Measurements from ENCODE around the gene LILRB2.
"Not testable (repeated sequence)": the region's sequence is repeated elsewhere in the genome, so short reads cannot be mapped to it uniquely, and the experiment has no call there.

The LILRB2 gene

GRCh38 chr19:54302257-54302656, 21.3 kb upstream of the LILRB2 start:
- no peak for DNase-seq

DNA sequence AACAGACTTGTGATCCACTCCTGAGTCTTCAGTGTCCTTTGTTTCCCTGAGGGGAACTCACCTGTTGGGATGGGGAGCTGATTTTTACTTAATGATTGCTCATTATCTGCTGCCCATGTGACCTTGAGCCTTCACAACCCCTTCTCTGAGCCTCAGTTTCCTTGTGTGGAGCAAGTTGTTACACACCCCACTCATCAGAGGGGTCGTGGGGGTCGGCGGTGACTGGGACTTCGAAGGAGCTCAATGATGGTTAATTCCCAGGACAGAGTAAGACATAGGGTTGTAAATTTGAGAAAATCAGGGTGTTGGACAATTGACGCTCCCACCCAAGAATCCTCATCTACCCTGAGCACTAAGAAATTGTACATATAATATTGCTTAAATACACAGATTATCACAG, 18.6 kb upstream of the LILRB2 start:
- no peak for DNase-seq

DNA sequence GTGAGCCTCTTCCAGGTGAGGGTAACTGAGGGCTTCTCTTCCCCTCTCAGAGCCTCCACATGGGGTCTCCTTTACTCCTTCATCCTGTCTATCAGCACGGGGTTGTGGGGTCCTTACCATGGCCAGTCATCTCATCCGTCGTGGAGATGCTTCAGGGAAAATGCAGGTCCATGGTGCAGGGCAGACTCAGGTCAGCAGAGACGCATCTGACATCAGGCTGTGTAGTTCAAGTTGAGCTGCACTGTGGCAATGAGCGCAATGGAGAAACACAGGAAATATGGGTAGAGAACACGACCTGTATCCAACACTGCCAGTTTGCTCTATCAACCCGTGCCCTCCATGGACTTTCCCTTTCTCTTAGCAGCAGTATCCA, 18.2 kb upstream of the LILRB2 start:
- no peak for DNase-seq

- DNase-seq, result no peak
These were observed 17.6 kb upstream of the LILRB2 start for GRCh38 chr19:54298357-54299125.

GRCh38 chr19:54297759-54298305, 16.9 kb upstream of the LILRB2 start:
- peak; percentile 62 for DNase-seq

GRCh38 chr19:54294539-54294938, 13.6 kb upstream of the LILRB2 start:
- no peak for DNase-seq

- DNase-seq, result not testable (repeated sequence)
These were observed 8.2 kb upstream of the LILRB2 start for GRCh38 chr19:54289160-54289559.

- DNase-seq, result no peak
These were observed 6.5 kb upstream of the LILRB2 start for GRCh38 chr19:54287456-54287855.

GRCh38 chr19:54286283-54286682, 5.4 kb upstream of the LILRB2 start:
- DNase-seq, result peak; percentile 30

- DNase-seq, result peak; percentile 72
These were observed 4.6 kb upstream of the LILRB2 start for GRCh38 chr19:54285427-54286056.

DNA sequence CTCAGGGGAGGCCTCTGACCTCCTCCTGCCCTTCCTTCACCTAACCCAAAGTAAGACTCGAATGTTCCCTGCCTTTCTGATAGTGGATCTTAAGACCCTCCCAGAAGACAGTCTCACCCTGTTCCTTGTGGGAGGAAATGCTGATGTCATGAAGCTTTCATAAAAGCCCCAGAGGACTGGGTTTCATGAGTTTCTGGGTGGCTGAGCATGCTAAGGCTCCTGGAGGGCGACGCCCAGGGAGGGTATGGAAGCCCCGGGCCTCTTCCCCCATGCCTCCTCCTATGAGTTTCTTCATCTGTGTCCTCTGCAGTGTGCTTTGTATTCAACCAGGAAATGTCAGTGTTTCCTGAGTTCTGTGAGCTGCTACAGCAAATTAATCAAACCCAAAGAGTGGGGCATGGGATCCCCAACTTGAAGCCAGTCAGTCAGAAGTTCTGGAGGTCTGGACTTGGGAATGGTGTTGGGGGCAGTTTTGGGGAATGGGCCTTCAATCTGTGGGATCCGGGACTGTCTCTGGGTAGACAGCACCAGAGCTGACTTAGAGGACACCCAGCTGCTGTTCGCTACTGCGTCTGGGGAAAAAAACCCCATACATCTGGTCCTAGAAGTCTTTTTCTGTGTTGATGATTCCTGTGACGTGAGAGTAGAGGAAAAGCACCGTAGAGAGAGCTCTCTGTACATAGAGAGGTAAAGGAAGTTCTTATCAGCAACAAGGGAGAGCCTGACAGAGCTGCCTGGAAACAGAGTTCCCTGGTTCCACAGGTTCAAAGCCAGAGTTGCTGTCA, 2.0 kb upstream of the LILRB2 start:
- no peak for DNase-seq

- DNase-seq, result not testable (repeated sequence)
These were observed 792 bp upstream of the LILRB2 start for GRCh38 chr19:54281729-54282075.

- not testable (repeated sequence) for DNase-seq
These were observed 469 bp downstream of the LILRB2 start for GRCh38 chr19:54280441-54280840.

DNA sequence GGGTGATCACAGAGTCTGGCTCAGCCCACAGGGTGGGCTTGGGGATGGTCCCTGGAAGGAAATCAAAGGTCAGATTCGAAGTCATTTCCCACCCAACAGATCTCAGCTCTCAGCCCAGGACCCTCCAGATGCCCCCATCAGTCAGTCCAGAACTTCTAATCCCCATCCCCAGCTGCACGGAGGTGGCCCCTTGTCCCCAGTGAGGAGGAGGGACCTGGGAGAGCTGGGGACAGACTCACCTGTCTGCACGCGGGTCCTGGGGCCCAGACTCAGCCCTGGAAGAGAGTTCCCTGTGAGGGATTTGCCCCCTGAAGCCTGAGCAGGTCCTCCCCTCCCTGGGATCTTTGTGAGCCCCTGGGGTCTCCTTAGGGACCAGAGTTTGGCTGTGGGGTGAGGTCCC, 885 bp downstream of the LILRB2 start:
- DNase-seq, result not testable (repeated sequence)

- DNase-seq, result no peak
These were observed 1.4 kb downstream of the LILRB2 start for GRCh38 chr19:54279406-54279962.

DNA sequence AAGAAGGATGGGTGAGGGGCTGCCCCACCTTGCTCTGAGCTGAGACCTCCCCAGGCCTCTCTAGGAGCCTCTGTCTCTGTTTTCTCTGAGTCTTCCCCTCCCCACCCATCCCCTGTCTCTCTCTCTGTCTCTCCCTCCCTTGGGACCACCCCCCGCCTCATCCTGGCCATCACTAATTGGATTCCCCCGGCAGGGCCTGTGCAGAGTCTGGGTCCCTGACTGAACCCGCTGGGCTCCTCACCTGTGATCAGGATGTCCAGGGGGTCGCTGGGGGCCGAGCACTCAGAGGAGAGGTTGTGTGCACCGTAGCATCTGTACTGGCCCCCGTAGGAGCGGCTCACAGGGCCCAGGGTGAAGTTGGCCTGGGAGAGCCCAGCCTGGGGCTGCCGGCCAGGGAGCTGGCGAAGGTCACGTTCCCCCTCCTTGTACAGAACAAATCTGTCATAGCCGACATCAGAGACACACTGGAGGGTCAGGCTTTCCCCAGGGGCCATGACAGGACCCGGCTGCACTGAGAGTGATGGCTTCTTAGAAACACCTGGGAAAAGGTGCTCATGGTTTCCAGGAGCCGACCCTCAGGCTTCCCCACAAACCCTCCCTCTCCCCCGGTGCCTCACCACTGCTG, 2.2 kb downstream of the LILRB2 start:
- DNase-seq, result not testable (repeated sequence)

DNA sequence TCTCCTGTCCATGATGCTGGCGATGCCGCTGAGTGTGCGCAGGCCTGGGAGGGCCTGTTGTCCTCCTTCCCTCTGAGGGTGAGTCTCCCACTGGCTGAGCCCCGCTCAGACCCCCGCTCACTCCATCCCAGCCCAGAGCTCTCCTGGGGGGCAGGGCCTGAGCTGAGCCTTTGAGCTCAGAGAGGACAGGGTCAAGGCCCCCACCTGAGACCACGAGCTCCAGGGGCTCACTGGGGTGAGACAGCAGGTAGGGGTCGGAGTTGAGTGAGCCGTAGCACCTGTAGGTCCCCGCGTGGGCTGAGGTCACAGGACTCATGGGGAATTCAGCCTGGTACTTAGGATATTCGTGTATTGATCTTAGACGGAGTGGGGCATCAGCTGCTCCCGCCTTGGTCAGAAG, 2.9 kb downstream of the LILRB2 start:
- DNase-seq, result not testable (repeated sequence)

DNA sequence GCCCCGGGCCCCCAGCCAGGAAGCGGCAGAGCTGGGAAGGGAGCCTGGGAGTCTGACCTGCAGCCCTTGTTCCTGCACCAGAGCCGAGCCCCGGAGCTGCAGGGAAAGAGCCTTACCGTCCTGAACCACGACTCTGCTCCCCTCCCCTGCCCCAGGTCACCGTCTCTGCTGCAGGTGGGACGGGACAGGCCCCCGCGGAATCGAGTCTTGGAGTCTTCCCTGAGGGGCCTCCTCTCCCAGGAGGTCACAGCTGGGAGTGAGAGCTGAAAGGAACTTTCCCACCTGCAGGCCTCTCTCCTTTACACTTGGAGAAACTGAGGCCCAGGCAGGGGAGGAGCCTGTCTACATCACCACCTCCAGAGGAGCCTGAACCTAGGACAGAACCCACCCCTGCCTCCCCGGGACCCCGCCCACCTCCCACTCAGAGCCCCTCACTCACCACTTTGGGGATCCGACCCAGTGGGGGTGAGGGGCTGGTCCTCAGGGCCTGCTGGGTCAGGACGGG, 3.7 kb downstream of the LILRB2 start:
- DNase-seq, result not testable (repeated sequence)

DNA sequence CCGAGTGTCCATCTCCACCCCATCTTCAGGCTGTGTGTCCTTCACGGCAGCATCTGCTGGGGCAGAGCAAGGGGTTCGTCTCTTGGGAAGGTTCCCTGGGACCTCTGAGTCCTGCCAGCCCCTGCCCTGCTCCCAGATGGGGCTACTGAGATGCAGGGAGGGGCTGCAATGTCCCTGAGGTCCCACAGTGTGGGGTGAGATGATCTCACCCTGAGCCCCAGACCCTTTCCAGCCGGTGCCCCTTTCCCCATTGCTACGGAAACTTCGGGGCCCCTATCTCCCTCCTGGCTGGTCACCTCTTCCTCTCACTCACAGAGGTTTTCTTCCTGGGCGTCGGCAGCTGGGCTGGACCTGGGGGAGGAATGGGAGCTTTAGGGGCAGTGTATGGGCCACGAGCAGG, 5.0 kb downstream of the LILRB2 start:
- DNase-seq, result no peak

DNA sequence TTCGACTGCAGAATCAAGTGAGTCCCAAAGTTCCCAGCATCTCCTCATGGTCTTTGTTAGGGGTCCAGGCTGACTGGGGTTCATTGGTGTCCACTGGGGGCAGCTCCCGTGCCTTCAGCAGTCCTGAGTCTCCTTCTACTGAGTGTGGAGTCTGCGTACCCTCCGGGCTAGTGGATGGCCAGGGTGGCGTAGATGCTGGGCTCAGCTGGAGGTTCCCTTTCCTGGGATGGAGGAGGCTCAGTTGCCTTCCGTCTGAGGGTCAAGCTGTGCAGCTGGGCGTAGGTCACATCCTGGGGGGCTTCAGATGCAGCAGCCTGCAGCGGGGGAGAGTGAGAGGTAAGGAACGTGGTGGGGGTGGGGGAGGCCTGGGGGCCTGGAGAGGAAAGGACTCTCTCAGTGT, 6.4 kb downstream of the LILRB2 start:
- not testable (repeated sequence) for DNase-seq

GRCh38 chr19:54273821-54274220, 7.1 kb downstream of the LILRB2 start:
- DNase-seq, result no peak

GRCh38 chr19:54272181-54272580, 8.7 kb downstream of the LILRB2 start:
- not testable (repeated sequence) for DNase-seq

- DNase-seq, result not testable (repeated sequence)
These were observed 9.3 kb downstream of the LILRB2 start for GRCh38 chr19:54271587-54271986.
